ENCODE data around the gene E2F6. TPM values are rescaled to one million over a fixed set of nuclear protein-coding genes. Genes with fewer than 3 reads are reported as not detected.

Gene E2F6
- total RNA-seq, 2 donors from 2014 or later, result 13.3 to 13.9 TPM

DNA sequence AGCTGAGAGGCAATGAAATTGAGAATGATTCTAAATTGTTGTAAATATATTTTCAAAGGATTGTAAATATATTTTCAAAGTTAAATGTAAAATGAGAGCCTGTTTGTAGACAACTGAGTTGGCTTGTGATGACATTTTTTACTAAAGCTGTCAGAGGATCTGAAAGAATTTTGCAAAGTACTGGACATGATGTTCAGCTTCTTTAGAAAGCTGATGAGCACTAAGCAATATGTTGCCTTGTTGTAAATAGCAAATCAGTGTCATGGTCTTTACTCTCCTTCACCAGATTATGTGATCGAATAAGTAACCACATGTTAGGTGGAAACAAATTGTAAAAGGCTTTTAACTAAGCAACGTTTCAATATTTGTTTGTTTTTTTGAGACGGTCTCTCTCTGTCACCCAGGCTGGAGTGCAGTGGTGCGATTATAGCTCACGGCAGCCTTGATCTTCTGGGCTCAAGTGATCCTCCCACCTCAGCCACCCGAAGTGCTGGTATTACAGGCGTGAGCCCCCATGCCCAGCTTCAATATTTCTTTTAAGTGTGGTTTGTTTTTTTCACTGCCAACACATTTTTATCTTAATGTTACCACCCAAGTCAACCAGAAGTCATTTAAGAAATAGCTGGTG lies 44.0 kb downstream of the E2F6 start:
- intact Hi-C loops (cut with DNase I), result no loop called here

DNA sequence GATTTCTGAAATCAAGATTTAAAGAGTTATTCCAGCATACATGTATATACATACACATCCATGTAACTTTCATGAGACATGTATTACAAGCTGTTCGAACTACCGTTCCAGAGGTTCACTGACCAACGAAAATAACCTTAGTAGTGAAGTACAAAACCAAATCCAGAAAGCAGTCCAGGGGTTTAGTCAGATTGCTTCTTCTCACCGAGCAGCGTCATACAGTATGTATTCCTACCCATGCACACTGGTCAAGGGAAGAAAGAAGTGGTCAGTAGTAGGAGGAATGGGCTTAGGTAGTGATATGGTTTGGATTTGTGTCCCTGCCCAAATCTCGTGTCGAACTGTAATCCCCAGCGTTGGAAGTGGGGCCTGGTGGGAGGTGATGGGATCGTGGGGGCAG lies 45.3 kb downstream of the E2F6 start:
- intact Hi-C loops (cut with DNase I), result no loop called here
- DNase-seq (ENCODE audit: low spot score), result no peak

More for the DNA sequence above, 44.0 kb downstream of the E2F6 start:
- no peak for DNase-seq (ENCODE audit: low spot score)

DNA sequence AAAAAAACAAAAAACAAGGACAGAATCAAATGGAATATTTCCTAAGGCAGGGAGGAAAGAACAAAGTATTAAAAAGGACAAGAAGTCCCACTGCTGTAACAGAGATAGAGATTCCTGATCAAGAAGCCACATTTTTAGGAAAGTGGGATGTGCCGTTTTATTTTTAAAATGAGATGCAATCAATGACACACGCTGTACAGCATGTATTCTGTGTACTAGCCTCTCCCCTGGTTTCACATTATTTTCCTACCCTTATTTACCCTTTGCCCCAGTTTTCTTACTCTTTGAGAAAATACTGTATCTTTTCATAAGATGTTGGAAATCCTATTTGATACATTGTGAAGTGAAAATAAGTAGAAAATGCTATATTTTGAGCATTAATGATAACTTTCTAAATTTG lies 45.8 kb downstream of the E2F6 start:
- intact Hi-C loops (cut with DNase I), result no loop called here
- DNase-seq (ENCODE audit: low spot score), result no peak

DNA sequence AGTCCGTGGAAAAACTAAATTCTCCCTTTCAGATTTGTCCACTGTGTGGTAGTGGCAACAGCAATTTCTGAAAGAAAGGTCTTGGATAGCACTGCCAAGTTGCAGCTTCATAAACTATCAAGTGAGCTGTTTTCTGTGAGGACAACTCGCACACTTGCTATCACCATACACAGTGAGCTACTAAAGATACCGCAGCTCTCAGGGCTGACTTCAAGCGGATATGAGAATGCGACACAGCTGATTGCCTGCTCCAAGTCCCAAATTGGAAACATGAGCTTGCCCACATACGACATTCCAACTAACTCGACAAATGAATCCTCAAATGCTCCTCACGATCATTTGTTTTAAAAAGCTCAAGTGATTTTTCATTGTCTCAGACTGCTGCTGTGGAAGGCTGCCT lies 46.2 kb downstream of the E2F6 start:
- no peak for DNase-seq (ENCODE audit: low spot score)
- intact Hi-C loops (cut with DNase I), result loop anchor here (10.0 kb wide), 2 partner anchors 75 to 175 kb away; partner anchors contain the start of gene ROCK2 (in 1 of the 2)

DNA sequence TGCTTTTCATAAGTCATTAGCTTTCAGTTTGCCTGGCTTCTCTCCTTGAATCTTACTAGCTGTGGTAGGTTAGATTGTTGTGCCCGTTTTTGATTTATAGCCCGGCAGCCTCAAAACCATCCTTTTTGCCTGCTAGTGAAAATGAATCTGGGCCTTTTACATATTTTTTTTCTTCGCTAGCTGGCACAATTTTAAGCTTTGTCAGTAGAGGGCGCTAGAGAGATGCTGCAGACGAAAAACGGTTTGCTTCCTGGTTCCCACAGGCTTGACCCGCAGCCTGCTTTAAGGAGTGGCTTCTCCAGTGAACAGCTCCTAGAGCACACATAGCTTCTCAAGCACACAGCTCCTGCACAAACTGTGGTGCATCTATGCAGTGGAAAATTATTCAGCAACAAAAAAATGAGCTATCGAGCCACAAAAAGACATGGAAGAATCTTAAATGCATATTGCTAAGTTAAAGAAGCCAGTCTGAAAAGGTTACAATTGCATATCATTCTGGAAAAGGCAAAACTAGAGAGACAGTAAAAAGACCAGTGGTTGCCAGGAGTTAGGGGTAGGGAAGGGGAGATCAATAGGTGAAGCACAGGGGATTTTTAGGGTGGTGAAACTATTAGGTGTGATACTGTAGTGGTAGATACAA lies 47.9 kb downstream of the E2F6 start:
- intact Hi-C loops (cut with DNase I), result loop anchor here (10.0 kb wide), 2 partner anchors 73 to 173 kb away; partner anchors contain the start of gene ROCK2 (in 1 of the 2)
- DNase-seq (ENCODE audit: low spot score), result no peak

DNA sequence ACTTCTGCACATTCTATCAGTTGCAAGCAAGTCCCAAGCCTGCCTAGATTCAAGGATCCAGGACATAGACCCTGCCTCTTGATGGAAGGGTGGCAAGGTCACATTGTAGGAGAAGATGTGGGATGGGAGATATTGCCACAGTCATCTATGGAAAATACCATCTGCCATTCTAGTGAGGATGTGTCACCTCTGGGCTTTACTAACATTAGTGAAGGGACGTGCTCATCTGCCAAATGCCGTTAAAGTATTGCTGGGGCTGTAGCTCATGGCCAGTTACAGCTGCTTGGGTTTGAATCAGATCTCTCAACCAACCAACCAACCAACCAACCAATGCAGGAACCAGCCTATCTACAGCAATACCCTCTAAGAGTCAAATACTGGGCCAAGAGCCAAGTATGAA lies 49.0 kb downstream of the E2F6 start:
- intact Hi-C loops (cut with DNase I), result loop anchor here (10.0 kb wide), 2 partner anchors 72 to 172 kb away; partner anchors contain the start of gene ROCK2 (in 1 of the 2)
- no peak for DNase-seq (ENCODE audit: low spot score)

DNA sequence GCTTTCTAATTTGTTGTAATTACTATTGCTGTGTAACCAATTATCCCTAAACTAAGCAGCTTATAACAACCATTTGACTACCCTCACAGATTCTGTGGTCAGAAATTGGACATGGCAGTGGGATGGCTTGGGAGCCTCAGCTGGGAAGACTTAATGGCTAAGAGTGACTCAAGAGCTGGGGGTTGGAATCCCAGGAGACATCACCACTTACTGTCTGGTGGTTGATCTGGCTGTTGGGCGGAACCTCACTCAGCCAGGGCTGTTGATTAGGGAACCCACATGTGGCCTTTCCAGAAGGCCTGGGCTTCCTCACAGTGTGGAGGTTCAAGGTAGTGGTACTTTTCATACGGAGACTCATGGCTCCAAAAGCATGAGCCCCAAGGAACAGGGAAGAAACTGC lies 49.8 kb downstream of the E2F6 start:
- no peak for DNase-seq (ENCODE audit: low spot score)
- intact Hi-C loops (cut with DNase I), result loop anchor here (10.0 kb wide), 2 partner anchors 71 to 171 kb away; partner anchors contain the start of gene ROCK2 (in 1 of the 2)

DNA sequence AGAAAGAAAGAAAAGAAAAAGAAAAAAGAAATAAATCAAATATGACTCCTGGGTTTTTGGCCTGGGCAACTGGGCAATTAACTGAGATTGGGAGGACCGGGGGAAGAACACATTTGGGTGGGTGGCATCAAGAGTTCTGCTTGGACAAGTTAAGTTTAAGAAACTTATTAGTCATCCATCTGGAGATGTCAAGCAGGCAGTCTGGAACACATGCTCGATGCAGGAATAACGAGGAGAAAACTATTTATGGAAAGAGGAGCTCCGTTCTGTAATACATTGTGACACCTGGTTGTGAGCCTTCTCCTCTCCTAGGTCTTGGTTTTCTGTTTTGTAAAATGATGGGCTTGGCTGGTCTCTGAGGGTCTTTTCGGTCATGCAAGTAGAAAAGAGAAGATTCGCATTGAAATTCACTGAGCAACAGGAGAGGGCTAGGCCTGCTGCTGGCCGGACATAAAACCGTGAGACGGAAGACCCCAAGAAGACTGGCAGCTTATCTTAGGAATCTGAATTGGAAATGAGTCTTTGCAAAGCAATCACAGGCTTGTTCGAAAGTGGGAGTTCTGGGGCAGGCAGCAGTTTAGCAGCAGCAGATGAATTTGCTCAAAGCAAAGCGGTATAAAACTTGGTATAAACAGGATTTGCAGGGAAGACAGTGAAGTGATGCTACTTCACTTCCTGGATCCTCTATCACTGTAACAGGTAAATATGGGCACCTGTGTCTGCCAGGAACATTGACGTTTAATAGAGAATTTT lies 51.4 kb downstream of the E2F6 start:
- intact Hi-C loops (cut with DNase I), result loop anchor here (5.0 to 10.0 kb wide), 3 partner anchors 70 to 170 kb away; partner anchors contain the start of gene ROCK2 (in 2 of the 2)
- DNase-seq (ENCODE audit: low spot score), result no peak

DNA sequence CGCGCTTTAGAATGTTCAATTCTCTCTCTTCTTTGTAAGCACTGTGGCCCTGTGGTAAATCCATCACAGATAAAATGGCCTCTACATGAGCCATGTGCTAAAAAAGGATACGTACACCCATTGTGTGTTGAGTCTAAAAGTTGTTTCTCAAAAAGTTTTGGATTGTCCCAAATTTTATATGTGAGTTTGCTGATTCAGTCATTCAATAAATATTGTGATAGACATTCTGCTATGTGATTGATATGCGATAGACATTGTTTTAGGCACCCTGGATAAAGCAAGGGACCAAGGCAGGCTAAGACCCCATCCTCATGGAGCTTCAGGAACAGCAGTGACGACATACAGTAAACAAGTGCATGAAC lies 53.5 kb downstream of the E2F6 start:
- no peak for DNase-seq (ENCODE audit: low spot score)
- intact Hi-C loops (cut with DNase I), result loop anchor here (5.0 to 10.0 kb wide), 3 partner anchors 68 to 168 kb away; partner anchors contain the start of gene ROCK2 (in 2 of the 2)

DNA sequence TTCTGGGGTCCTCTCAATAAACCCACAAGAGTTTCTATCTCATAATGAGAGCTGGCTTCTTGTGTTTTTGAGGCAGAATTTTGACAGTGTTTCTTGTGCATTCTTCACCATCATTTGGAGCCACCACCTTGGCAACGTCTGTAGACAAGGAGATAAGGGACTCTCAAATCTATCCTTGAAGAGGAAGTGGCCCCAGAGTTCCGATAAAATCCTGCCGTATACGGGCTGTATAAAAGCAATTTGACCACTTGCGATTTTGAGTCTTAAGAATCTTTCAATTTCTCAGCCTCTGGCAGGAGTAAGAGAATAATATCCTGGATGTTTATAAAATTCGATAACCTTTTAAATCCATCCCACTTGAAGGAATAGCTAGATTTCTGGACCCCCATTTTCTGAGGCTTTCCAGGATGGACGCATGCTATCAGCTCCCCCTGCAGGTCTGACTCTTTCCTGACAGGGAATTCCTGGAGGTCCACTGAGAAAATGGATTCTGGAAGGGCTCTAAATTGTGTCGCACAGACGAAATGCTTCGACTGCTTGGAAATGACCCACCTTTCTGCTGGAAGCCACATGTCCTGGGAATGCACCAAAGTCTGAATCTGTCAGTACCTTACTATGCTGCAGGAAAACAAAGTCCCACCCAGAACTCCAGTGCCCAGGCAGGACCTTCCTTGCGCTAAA lies 54.1 kb downstream of the E2F6 start:
- DNase-seq (ENCODE audit: low spot score), result no peak
- intact Hi-C loops (cut with DNase I), result loop anchor here (5.0 to 10.0 kb wide), 3 partner anchors 67 to 167 kb away; partner anchors contain the start of gene ROCK2 (in 2 of the 2)

DNA sequence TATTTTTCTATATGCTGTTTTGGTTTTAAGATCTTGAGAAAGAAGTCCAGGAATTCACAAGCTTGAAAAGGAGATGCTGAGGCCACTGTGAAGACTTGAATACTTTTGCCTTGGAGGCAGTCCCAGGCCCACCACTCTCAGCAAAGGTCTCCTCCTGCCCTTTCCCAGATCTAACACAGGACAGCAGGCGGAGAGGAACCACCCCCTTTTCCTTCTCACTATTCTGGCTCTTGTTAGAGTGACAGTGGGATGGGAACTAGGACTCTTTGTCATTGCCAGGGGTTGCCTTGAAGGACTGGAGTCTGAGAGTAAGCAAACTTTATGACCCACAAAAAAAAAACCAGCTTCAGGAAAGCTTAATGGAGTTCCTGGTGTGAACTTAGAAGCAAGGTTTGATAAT lies 54.7 kb downstream of the E2F6 start:
- intact Hi-C loops (cut with DNase I), result loop anchor here (5.0 to 10.0 kb wide), 3 partner anchors 66 to 166 kb away; partner anchors contain the start of gene ROCK2 (in 2 of the 2)

DNA sequence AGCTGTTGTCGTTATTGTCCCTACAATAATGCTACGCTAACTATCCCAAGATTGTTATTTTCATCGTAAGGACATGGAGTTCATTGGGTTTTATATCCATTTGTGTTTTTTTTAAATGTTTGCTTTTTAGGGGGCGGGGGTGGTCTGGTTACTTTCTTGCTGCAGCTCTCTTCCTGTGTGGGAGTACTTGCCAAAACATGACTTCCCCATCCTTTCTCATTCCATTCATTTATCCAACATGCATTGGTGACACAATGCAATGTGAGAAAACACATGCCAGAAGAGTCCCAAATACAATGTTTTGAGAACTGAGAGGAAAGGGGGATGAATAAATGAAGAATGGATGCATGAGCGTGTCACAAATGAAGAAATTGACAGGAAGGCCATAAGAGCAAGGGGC lies 55.9 kb downstream of the E2F6 start:
- intact Hi-C loops (cut with DNase I), result loop anchor here (5.0 to 10.0 kb wide), 3 partner anchors 65 to 165 kb away; partner anchors contain the start of gene ROCK2 (in 2 of the 2)
- DNase-seq (ENCODE audit: low spot score), result no peak

More for the DNA sequence above, 54.7 kb downstream of the E2F6 start:
- no peak for DNase-seq (ENCODE audit: low spot score)

DNA sequence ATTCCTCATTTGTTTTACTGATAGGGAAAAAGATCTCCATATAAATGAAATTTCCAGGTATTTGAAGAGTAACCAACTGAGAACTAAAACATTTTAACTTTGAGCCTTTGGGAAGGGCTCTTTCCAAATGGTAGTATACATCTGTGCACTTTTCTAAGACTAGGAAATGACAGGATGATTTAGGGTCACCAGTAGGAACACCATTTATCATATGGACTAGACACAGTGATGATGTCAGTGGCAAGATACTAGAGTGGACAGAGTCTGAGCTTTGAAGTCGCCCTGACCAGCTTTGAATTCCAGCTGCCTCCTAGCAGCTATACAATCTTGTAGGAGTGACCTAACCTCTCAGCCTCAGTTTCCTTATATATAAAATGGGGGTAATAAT lies 56.4 kb downstream of the E2F6 start:
- DNase-seq (ENCODE audit: low spot score), result no peak
- intact Hi-C loops (cut with DNase I), result no loop called here

DNA sequence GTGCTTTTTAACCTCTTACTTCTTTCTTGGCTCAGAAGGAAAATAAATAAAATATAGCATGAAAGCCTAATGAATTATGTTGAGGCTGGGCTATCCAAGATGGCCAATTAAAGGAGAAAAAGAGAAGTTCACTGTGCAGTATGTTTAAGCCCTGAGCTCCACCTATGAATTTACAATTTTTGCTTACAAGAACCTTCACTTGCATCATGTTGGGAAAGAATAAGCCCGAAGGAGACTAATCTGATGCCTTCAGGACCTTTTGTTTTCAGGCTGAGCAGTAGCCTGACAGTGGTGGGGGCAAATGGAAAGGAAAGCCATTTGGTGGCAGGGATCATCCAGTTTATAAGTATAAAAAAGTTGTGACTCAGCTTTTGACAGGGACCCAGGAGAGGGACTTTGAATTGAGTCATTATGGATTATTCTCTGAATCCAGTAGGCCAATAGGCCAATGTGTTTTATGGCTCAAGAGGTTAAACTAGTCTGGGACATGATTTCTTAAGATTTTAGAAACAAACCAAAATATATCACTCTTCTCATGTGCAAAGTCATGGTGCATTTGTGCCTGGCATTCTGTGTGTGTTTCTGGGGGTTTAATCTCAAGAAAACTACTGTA lies 56.9 kb downstream of the E2F6 start:
- intact Hi-C loops (cut with DNase I), result no loop called here
- DNase-seq (ENCODE audit: low spot score), result no peak

DNA sequence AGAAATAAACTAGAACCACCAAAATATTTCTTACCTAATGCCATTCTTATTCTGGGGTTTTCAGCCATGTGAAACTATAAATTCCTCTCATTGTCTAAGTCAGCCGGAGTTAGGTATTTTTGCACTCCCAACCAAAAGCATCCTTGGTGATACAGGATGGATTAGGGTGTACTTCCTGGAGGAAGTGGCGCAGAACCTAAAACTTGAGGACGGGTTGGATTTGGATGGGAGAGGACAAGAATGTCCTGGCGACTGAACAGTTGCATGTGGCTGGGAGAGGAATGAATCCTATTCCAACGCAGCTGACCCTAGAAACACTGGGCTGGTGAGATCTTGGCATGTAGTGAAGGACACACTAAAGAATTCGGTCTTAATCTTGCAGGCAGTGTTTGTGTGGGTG lies 58.5 kb downstream of the E2F6 start:
- no peak for DNase-seq (ENCODE audit: low spot score)
- intact Hi-C loops (cut with DNase I), result no loop called here

DNA sequence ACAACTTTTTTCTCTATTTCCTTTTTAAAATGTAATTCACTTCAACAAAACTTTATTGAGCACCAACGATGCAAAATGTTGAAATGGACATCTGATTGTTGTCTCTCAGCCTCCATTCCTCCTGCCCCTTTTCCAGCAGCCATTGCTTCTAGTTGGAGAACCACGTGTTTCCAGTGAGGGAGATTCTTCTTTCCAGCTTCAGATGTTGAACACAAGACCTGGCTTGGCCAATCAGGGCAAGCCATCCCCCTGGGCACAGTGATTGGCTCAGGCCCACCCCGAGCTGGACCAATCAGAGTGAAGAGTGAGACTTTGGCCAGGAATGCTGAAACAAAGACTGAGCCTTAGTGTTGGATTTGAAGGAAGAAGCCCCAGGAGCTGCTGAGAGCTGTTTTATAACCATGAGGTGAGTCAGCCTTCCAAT lies 59.0 kb downstream of the E2F6 start:
- intact Hi-C loops (cut with DNase I), result no loop called here

DNA sequence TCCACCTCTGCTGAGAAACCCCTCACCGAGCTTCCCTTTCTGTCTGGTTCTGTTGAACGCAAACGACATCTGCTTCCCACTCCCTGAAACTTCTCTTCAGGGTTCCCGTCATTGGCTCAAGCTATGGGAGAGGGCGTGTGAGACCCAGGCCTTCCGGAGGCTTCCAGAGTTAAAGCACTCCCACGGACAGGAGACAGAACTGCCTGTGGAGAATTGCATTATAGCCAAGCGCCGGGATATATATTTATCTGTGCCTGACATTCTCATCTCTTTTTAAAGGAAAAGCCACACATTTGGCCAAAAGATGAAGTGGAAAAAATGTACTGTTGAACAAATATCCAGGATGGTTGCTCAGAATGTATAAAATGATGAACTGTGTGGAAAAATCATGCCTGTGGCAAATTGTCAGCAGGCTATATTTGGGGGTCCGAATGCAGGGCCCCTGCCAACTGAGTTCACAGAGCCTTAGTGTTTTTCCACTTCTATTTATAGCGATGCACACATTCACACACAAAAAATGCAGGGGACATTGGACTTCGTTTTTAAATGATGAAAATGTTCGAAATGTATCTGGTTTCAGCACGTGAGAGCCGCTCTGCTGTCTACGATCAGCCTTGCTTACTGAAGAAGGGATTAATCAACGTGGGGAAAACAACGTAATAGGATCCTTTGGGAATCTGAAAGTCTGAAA lies 59.5 kb downstream of the E2F6 start:
- intact Hi-C loops (cut with DNase I), result no loop called here
- no peak for DNase-seq (ENCODE audit: low spot score)

More for the DNA sequence above, 59.0 kb downstream of the E2F6 start:
- DNase-seq (ENCODE audit: low spot score), result peak; percentile 84

DNA sequence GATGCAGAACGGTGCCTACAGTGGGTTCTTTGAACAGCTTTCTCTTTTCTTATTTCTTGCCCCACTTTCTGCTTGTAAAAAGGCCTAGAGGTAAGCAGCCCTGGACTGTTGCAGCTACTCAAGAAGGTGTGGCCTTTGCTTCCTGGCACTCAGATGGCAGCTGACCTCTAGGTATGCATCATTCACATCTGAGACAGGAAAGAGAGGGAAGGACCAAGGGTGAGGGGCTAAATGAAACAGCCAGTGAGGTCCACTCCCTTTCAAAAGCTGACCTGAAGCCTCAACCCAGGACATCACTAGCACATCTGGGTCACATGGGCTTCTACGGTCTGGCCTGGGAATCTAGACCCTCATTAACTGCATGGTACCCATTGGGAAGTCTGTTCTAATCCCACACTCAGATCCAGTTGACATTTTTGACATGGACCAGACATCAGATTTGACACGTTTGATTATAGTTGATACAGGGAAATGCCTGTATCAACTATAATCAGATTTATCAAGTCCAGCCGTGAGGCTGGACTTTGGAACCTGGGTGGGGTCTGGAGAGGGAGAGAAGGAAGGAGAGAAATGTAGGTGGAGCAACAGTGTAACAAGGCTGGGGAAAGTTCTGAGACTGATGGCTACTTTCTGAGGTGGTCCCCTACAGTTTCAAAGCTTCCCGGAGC lies 60.2 kb downstream of the E2F6 start:
- intact Hi-C loops (cut with DNase I), result no loop called here
- no peak for DNase-seq (ENCODE audit: low spot score)

Data from posterior vena cava (tissue), 2 donors.